ENCODE data around the gene DNAH7. TPM values are rescaled to one million over a fixed set of nuclear protein-coding genes. Genes with fewer than 3 reads are reported as not detected.

DNAH7 gene
- total and polyA plus RNA-seq, 8 donors: 0.15 to 48.1 (median 0.98) TPM

DNA sequence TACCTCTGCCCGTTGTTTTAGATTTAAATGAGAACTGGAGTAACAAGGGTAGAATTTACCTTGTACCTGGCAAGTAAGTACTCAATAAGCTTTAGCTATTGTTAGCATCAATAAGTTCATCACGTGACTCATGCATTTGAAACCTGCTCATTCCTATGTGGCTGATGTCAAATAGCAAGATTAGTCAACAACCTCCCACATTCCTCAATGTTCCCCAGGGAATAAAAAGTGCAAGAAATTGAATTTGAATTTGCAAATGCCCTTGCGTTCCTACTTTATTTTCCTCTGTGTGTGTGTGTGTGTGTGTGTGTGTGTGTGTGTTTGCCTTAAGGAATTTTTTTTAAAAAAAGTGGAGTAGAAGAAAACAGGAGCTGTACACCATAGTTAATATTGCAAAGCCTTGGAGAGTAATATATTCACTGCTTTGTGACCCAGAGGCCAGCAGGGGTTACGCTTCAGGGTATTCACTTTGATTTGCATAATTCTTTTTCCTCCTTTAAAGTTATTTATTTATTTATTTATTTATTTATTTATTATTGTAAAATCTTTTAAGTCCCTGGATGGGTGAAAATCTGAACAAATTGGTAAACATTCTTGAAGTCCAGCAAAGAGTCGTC, 43.9 kb upstream of the DNAH7 start:
- H3K27ac ChIP-seq: no peak overlapping the region
- H3K4me1 ChIP-seq: peaks cover 0 to 11% (median 0%) of the 10 kb centered on the region in 4 donors
- H3K9me3 ChIP-seq: no peaks in the 10 kb centered on the region
- H3K36me3 ChIP-seq: no peaks in the 10 kb centered on the region
- no peak for TF ChIP-seq POLR2AphosphoS5 (IDR thresholded peaks at IDR 0.05)
- no peak for TF ChIP-seq POLR2A (IDR thresholded peaks at IDR 0.05)
- no peak for TF ChIP-seq EP300 (IDR thresholded peaks at IDR 0.05)
- TF ChIP-seq, protein P1, sequence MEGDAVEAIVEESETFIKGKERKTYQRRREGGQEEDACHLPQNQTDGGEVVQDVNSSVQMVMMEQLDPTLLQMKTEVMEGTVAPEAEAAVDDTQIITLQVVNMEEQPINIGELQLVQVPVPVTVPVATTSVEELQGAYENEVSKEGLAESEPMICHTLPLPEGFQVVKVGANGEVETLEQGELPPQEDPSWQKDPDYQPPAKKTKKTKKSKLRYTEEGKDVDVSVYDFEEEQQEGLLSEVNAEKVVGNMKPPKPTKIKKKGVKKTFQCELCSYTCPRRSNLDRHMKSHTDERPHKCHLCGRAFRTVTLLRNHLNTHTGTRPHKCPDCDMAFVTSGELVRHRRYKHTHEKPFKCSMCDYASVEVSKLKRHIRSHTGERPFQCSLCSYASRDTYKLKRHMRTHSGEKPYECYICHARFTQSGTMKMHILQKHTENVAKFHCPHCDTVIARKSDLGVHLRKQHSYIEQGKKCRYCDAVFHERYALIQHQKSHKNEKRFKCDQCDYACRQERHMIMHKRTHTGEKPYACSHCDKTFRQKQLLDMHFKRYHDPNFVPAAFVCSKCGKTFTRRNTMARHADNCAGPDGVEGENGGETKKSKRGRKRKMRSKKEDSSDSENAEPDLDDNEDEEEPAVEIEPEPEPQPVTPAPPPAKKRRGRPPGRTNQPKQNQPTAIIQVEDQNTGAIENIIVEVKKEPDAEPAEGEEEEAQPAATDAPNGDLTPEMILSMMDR (IDR thresholded peaks at IDR 0.05): no peak
- H3K4me3 ChIP-seq: no peak overlapping the region
- 50 to 60% (median 57%) methylated on average over 5 of the region's 5 CpGs for WGBS, 5 donors
- DNase-seq: no peak
- H3K27me3 ChIP-seq: no peaks in the 10 kb centered on the region
- intact Hi-C loops (cut with DNase I; ENCODE audit: low total_unique reads): no loop called here

DNA sequence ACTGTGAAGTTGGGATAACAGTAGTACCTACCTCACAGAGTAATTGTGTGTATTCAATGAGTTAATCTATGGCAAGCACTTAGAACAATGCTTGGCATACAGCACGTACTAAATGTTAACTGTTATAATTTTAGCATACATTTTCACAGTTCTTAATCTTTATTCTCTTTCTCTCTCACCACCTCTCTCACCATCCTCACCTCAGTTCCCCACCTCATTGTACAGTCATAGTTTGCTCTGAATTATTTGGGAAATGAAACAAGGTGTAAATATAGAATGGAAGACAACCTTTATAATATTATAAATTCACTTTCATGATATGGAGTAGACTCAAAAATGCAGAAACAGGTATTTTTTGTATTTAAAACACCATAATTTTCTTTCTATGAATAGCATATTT, 40.0 kb upstream of the DNAH7 start:
- Histone ChIP-seq H3K27me3 (no peaks in the 10 kb centered on the region), H3K27ac (no peak overlapping the region), H3K4me1 (peaks cover 0 to 9% (median 0%) of the 10 kb centered on the region in 4 donors), H3K9me3 (no peaks in the 10 kb centered on the region), H3K36me3 (no peaks in the 10 kb centered on the region), H3K4me3 (no peak overlapping the region)
- WGBS, 5 donors: 62 to 73% (median 64%) methylated on average over 1 of the region's 1 CpG
- DNase-seq: no peak
- intact Hi-C loops (cut with DNase I; ENCODE audit: low total_unique reads): no loop called here
- TF ChIP-seq, protein P1 (IDR thresholded peaks at IDR 0.05): no peak
- TF ChIP-seq EP300 (IDR thresholded peaks at IDR 0.05) (no peak), POLR2AphosphoS5 (IDR thresholded peaks at IDR 0.05) (no peak), POLR2A (IDR thresholded peaks at IDR 0.05) (no peak)

DNA sequence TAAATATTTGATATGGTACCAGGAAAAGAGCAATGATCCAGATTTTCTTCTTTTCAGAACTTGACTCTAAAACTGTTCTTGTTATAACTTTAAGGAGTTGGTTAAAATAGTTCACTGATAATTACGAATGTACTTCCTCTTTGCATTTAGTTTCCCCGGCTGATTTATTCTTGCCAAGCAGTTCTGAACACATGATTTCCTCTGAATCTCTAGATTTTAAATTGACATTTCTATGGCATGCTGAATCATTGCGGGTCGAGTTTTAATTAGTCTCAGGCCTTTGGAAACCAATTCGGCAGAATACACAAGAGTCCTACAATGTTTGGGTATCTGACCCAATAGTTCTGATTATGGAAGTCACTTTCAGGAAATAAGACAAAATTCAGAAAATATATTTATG, 37.3 kb upstream of the DNAH7 start:
- TF ChIP-seq EP300 (IDR thresholded peaks at IDR 0.05) (no peak), POLR2AphosphoS5 (IDR thresholded peaks at IDR 0.05) (no peak), POLR2A (IDR thresholded peaks at IDR 0.05) (no peak)
- TF ChIP-seq, protein P1 (IDR thresholded peaks at IDR 0.05): no peak
- 38 to 63% (median 57%) methylated on average over 5 of the region's 5 CpGs for WGBS, 5 donors

DNA sequence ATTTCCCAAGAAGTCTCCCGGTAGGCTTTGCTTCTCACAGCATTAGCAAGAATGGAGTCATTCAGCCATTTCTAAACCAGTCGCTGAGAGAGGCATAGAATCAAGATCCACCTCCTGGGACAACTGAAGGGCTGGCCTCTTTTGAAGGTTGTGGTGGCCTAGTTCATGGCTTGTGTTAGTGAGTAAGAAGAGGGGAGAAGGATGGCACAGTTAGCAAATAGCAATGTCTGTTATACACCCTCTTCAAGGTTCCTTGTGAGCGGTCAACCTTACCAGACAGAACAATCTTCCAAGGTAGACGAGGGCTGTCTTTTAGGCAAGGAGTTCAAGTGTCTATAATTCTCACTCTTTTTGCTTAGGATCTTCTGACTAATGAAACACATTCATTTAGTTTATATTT, 35.4 kb upstream of the DNAH7 start:
- Histone ChIP-seq H3K4me3 (no peak overlapping the region), H3K4me1 (no peaks in the 10 kb centered on the region), H3K27me3 (no peaks in the 10 kb centered on the region), H3K27ac (no peak overlapping the region), H3K9me3 (no peaks in the 10 kb centered on the region), H3K36me3 (no peaks in the 10 kb centered on the region)
- DNase-seq: no peak
- WGBS, 5 donors: 81 to 97% (median 96%) methylated on average over 4 of the region's 4 CpGs
- intact Hi-C loops (cut with DNase I; ENCODE audit: low total_unique reads): no loop called here
- TF ChIP-seq, protein P1 (IDR thresholded peaks at IDR 0.05): no peak
- no peak for TF ChIP-seq POLR2AphosphoS5 (IDR thresholded peaks at IDR 0.05)
- no peak for TF ChIP-seq POLR2A (IDR thresholded peaks at IDR 0.05)
- no peak for TF ChIP-seq EP300 (IDR thresholded peaks at IDR 0.05)

More for the DNA sequence above, 37.3 kb upstream of the DNAH7 start:
- DNase-seq: no peak
- Histone ChIP-seq H3K4me3 (no peak overlapping the region), H3K4me1 (no peaks in the 10 kb centered on the region), H3K9me3 (no peaks in the 10 kb centered on the region), H3K27me3 (no peaks in the 10 kb centered on the region), H3K36me3 (no peaks in the 10 kb centered on the region), H3K27ac (no peak overlapping the region)
- intact Hi-C loops (cut with DNase I; ENCODE audit: low total_unique reads): no loop called here
